Measurements from ENCODE around the gene ZRANB1. TPM values are rescaled to one million over a fixed set of nuclear protein-coding genes. Genes with fewer than 3 reads are reported as not detected.
A peak's percentile ranks its signal among the peaks of the same experiment; 100 is the strongest.

The ZRANB1 gene
- total and polyA plus RNA-seq, 2 experiments from 2014 or later, result 6.6 to 21.9 TPM

DNA sequence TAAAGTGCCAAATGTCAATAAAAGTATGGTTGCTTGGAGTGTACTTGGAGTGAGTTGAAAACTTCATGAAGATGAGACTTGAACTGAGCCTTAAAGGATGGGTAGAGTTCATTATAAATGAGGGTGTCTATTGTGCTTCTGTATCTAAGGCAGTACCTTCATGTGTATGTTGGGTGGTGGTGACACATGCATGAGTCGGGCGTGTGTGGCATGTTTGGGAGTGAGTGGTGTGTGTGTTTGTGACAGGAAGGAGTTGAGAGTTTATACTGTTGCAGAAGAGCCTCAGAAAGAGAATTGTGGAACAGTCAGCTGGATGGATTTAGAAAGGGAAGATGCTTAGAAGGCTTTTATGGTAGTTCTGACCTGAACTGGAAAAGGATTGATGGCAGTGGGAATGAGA, 6.0 kb upstream of the ZRANB1 start:
- no peaks in the 10 kb centered on the region for H3K9me3 ChIP-seq (ENCODE audit: low read depth)
- H4K20me1 ChIP-seq (ENCODE audit: insufficient read depth), result peaks cover 53% of the 10 kb centered on the region; the same call in 1 of the 2 replicates
- H3K4me1 ChIP-seq (ENCODE audit: insufficient read depth), result peaks cover 9% of the 10 kb centered on the region; the same call in 1 of the 2 replicates
- H3K9ac ChIP-seq, result no peak overlapping the region
- no peak overlapping the region for H2AFZ ChIP-seq
- no peaks in the 10 kb centered on the region for H3K36me3 ChIP-seq (ENCODE audit: low read depth)
- no peak overlapping the region for H3K4me2 ChIP-seq (ENCODE audit: unreplicated experiment)
- TF ChIP-seq EZH2phosphoT487 (IDR thresholded peaks at IDR 0.05; ENCODE audit: insufficient read depth, low read depth) (no peak), EZH2 (IDR thresholded peaks at IDR 0.05; ENCODE audit: insufficient read depth, poor library complexity, severe bottlenecking) (no peak)
- peaks cover 100% of the 10 kb centered on the region for H3K79me2 ChIP-seq (ENCODE audit: insufficient read depth)
- no peaks in the 10 kb centered on the region for H3K9me2 ChIP-seq (ENCODE audit: insufficient read depth)
- in situ Hi-C loops (cut with MboI), result no loop called here
- peak; percentile 53 for DNase-seq
- H3K4me3 ChIP-seq, result no peak overlapping the region
- WGBS, 2 experiments (ENCODE audit: low coverage in 1 of 2, low lambda C conversion rate in 2 of 2, missing lambda C conversion rate in 2 of 2), result 14 to 20% methylated on average over 2 of the region's 2 CpGs
- H3K27ac ChIP-seq, result no peak overlapping the region
- H3F3A ChIP-seq (ENCODE audit: insufficient read depth), result no peaks in the 10 kb centered on the region
- no peaks in the 10 kb centered on the region for H3K27me3 ChIP-seq (replicated peaks; ENCODE audit: insufficient read depth)

- no peak overlapping the region for H3K27ac ChIP-seq
- H3F3A ChIP-seq (ENCODE audit: insufficient read depth), result 0 out of 2 replicates have a peak, but pooled peaks cover 2% of the 10 kb centered on the region
- peaks cover 55% of the 10 kb centered on the region; the same call in 1 of the 2 replicates for H4K20me1 ChIP-seq (ENCODE audit: insufficient read depth)
- in situ Hi-C loops (cut with MboI), result no loop called here
- H3K9me3 ChIP-seq (ENCODE audit: low read depth), result no peaks in the 10 kb centered on the region
- WGBS, 2 experiments (ENCODE audit: low coverage in 1 of 2, low lambda C conversion rate in 2 of 2, missing lambda C conversion rate in 2 of 2), result 96 to 97% methylated on average over 7 of the region's 7 CpGs
- H3K4me1 ChIP-seq (ENCODE audit: insufficient read depth), result peaks cover 9% of the 10 kb centered on the region; the same call in 1 of the 2 replicates
- H3K4me3 ChIP-seq, result no peak overlapping the region
- DNase-seq, result no peak
- H3K4me2 ChIP-seq (ENCODE audit: unreplicated experiment), result no peak overlapping the region
- no peak for TF ChIP-seq EZH2phosphoT487 (IDR thresholded peaks at IDR 0.05; ENCODE audit: insufficient read depth, low read depth)
- no peak for TF ChIP-seq EZH2 (IDR thresholded peaks at IDR 0.05; ENCODE audit: insufficient read depth, poor library complexity, severe bottlenecking)
- no peaks in the 10 kb centered on the region for H3K36me3 ChIP-seq (ENCODE audit: low read depth)
- H3K27me3 ChIP-seq (replicated peaks; ENCODE audit: insufficient read depth), result no peaks in the 10 kb centered on the region
- no peak overlapping the region for H2AFZ ChIP-seq
- peaks cover 100% of the 10 kb centered on the region for H3K79me2 ChIP-seq (ENCODE audit: insufficient read depth)
- no peaks in the 10 kb centered on the region for H3K9me2 ChIP-seq (ENCODE audit: insufficient read depth)
- H3K9ac ChIP-seq, result no peak overlapping the region
These were observed 5.1 kb upstream of the ZRANB1 start for GRCh38 chr10:124936813-124937212.

DNA sequence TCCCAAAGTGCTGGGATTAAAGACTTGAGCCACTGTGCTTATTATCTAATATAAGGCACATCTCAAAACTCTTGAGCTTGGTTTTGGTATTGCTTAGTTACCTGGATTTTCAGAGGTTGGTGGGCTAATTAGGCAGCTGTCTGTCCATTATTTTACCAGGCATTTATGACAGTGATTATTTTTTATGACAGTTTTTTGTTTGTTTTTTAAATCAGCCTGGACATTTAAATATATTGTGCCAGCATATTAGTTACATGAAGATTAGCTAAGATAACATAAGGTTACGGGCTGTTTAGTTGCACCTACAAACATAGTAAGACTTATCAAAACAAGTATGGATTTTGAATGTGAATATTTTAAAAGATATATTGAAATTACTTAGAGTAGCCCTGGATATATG, 2.6 kb upstream of the ZRANB1 start:
- TF ChIP-seq EZH2 (IDR thresholded peaks at IDR 0.05; ENCODE audit: insufficient read depth, poor library complexity, severe bottlenecking), result no peak
- 97 to 100% methylated on average over 1 of the region's 1 CpG for WGBS, 2 experiments (ENCODE audit: low coverage in 1 of 2, low lambda C conversion rate in 2 of 2, missing lambda C conversion rate in 2 of 2)
- Histone ChIP-seq H3K9me2 (ENCODE audit: insufficient read depth) (no peaks in the 10 kb centered on the region), H3K9me3 (ENCODE audit: low read depth) (no peaks in the 10 kb centered on the region), H3K4me2 (ENCODE audit: unreplicated experiment) (no peak overlapping the region), H3F3A (ENCODE audit: insufficient read depth) (peaks cover 20% of the 10 kb centered on the region), H2AFZ (no peak overlapping the region), H3K27me3 (replicated peaks; ENCODE audit: insufficient read depth) (no peaks in the 10 kb centered on the region), H3K4me1 (ENCODE audit: insufficient read depth) (peaks cover 25% of the 10 kb centered on the region), H3K27ac (no peak overlapping the region), H4K20me1 (ENCODE audit: insufficient read depth) (peaks cover 47% of the 10 kb centered on the region; the same call in 1 of the 2 replicates), H3K4me3 (no peak overlapping the region), H3K9ac (no peak overlapping the region), H3K79me2 (ENCODE audit: insufficient read depth) (peaks cover 93% of the 10 kb centered on the region), H3K36me3 (ENCODE audit: low read depth) (no peaks in the 10 kb centered on the region)
- DNase-seq, result no peak
- in situ Hi-C loops (cut with MboI), result no loop called here

DNA sequence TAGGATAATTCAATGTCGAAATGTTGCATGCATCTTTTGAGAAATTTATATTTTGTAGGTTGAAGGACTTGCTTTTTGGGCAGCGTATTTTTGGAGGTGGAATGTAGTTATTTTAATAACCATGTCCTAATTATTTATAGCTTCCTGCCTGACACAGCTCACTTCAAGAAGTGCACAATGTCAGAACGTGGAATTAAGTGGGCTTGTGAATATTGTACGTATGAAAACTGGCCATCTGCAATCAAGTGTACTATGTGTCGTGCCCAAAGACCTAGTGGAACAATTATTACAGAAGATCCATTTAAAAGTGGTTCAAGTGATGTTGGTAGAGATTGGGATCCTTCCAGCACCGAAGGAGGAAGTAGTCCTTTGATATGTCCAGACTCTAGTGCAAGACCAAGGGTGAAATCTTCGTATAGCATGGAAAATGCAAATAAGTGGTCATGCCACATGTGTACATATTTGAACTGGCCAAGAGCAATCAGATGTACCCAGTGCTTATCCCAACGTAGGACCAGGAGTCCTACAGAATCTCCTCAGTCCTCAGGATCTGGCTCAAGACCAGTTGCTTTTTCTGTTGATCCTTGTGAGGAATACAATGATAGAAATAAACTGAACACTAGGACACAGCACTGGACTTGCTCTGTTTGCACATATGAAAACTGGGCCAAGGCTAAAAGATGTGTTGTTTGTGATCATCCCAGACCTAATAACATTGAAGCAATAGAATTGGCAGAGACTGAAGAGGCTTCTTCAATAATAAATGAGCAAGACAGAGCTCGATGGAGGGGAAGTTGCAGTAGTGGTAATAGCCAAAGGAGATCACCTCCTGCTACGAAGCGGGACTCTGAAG, 620 bp downstream of the ZRANB1 start:
- peaks cover 43% of the 10 kb centered on the region for H3F3A ChIP-seq (ENCODE audit: insufficient read depth)
- 0 out of 2 replicates have a peak overlapping the region, but pooled peaks have one; percentile 11 for H3K4me3 ChIP-seq
- DNase-seq, result no peak
- no peaks in the 10 kb centered on the region for H3K36me3 ChIP-seq (ENCODE audit: low read depth)
- peaks cover 31% of the 10 kb centered on the region for H3K4me1 ChIP-seq (ENCODE audit: insufficient read depth)
- peaks cover 29% of the 10 kb centered on the region; the same call in 1 of the 2 replicates for H4K20me1 ChIP-seq (ENCODE audit: insufficient read depth)
- no peaks in the 10 kb centered on the region for H3K9me3 ChIP-seq (ENCODE audit: low read depth)
- peak overlapping the region; percentile 59 for H3K4me2 ChIP-seq (ENCODE audit: unreplicated experiment)
- peaks cover 89% of the 10 kb centered on the region for H3K79me2 ChIP-seq (ENCODE audit: insufficient read depth)
- no peak overlapping the region for H2AFZ ChIP-seq
- peak overlapping the region; percentile 75 for H3K9ac ChIP-seq
- H3K27ac ChIP-seq, result peak overlapping the region; percentile 91
- WGBS, 2 experiments (ENCODE audit: low coverage in 1 of 2, low lambda C conversion rate in 2 of 2, missing lambda C conversion rate in 2 of 2), result 75 to 78% methylated on average over 11 of the region's 11 CpGs
- TF ChIP-seq EZH2phosphoT487 (IDR thresholded peaks at IDR 0.05; ENCODE audit: insufficient read depth, low read depth) (no peak), EZH2 (IDR thresholded peaks at IDR 0.05; ENCODE audit: insufficient read depth, poor library complexity, severe bottlenecking) (no peak)
- in situ Hi-C loops (cut with MboI), result no loop called here
- H3K9me2 ChIP-seq (ENCODE audit: insufficient read depth), result no peaks in the 10 kb centered on the region
- H3K27me3 ChIP-seq (replicated peaks; ENCODE audit: insufficient read depth), result no peaks in the 10 kb centered on the region

Measured in GM23248 (cell line).